HUES48 (cell line): Measurements from ENCODE around the gene PTPN1.

ENCODE experiments used
- H3K27ac ChIP-seq: one replicate; pipeline ENCODE4 v1.7.0; 2013; ENCODE audit warnings: low read depth, low read length, inconsistent platforms
- H3K27me3 ChIP-seq: 2 replicates; pipeline ENCODE4 v1.6.1; 2013; ENCODE audit warnings: mild to moderate bottlenecking, low read length; ENCODE audit not compliant: control insufficient read depth, insufficient read depth
- H3K36me3 ChIP-seq: 2 replicates; pipeline ENCODE4 v1.6.1; 2013; ENCODE audit warnings: low read length; ENCODE audit not compliant: control insufficient read depth, insufficient read depth
- H3K4me1 ChIP-seq: 2 replicates; pipeline ENCODE4 v1.6.1; 2013; ENCODE audit warnings: mild to moderate bottlenecking, low read length; ENCODE audit not compliant: control insufficient read depth, insufficient read depth
- H3K4me3 ChIP-seq: 2 replicates; pipeline ENCODE4 v1.5.1; 2013; ENCODE audit warnings: mild to moderate bottlenecking, low read depth, low read length
- H3K9ac ChIP-seq: 2 replicates; pipeline ENCODE4 v1.6.1; 2013; ENCODE audit warnings: mild to moderate bottlenecking, low read depth, low read length, moderate library complexity
- H3K9me3 ChIP-seq: 2 replicates; pipeline ENCODE4 v1.6.1; 2013; ENCODE audit warnings: low read length; ENCODE audit not compliant: control insufficient read depth, insufficient read depth

The PTPN1 gene

GRCh38 chr20:50588034-50588736, 78.0 kb downstream of the PTPN1 start:
- Histone ChIP-seq H3K4me1 (no peaks in the 10 kb centered on the region), H3K9ac (no peak overlapping the region), H3K27ac (no peak overlapping the region), H3K9me3 (no peaks in the 10 kb centered on the region), H3K36me3 (peaks cover 38% of the 10 kb centered on the region), H3K4me3 (no peak overlapping the region), H3K27me3 (no peaks in the 10 kb centered on the region)

- no peaks in the 10 kb centered on the region for H3K4me1 ChIP-seq
- H3K4me3 ChIP-seq = no peak overlapping the region
- no peak overlapping the region for H3K27ac ChIP-seq
- no peak overlapping the region for H3K9ac ChIP-seq
- H3K27me3 ChIP-seq = no peaks in the 10 kb centered on the region
- peaks cover 25% of the 10 kb centered on the region for H3K36me3 ChIP-seq
- H3K9me3 ChIP-seq = no peaks in the 10 kb centered on the region
Measured at GRCh38 chr20:50589548-50590347, 79.6 kb downstream of the PTPN1 start.

GRCh38 chr20:50590348-50590664, 80.1 kb downstream of the PTPN1 start:
- Histone ChIP-seq H3K4me3 (no peak overlapping the region), H3K9ac (no peak overlapping the region), H3K4me1 (no peaks in the 10 kb centered on the region), H3K27ac (no peak overlapping the region), H3K36me3 (peaks cover 20% of the 10 kb centered on the region), H3K9me3 (no peaks in the 10 kb centered on the region), H3K27me3 (no peaks in the 10 kb centered on the region)

GRCh38 chr20:50591233-50591852, 81.2 kb downstream of the PTPN1 start:
- Histone ChIP-seq H3K36me3 (peaks cover 9% of the 10 kb centered on the region), H3K4me1 (no peaks in the 10 kb centered on the region), H3K27me3 (no peaks in the 10 kb centered on the region), H3K9ac (no peak overlapping the region), H3K9me3 (no peaks in the 10 kb centered on the region), H3K27ac (no peak overlapping the region), H3K4me3 (no peak overlapping the region)

- H3K4me3 ChIP-seq = no peak overlapping the region
- no peak overlapping the region for H3K9ac ChIP-seq
- no peaks in the 10 kb centered on the region for H3K4me1 ChIP-seq
- H3K36me3 ChIP-seq = peaks cover 7% of the 10 kb centered on the region; the same call in 1 of the 2 replicates
- H3K9me3 ChIP-seq = no peaks in the 10 kb centered on the region
- no peak overlapping the region for H3K27ac ChIP-seq
- no peaks in the 10 kb centered on the region for H3K27me3 ChIP-seq
Measured at GRCh38 chr20:50592282-50593004, 82.3 kb downstream of the PTPN1 start.

- Histone ChIP-seq H3K27ac (no peak overlapping the region), H3K4me1 (no peaks in the 10 kb centered on the region), H3K27me3 (no peaks in the 10 kb centered on the region), H3K9me3 (no peaks in the 10 kb centered on the region), H3K9ac (no peak overlapping the region), H3K36me3 (0 out of 2 replicates have a peak, but pooled peaks cover 3% of the 10 kb centered on the region), H3K4me3 (no peak overlapping the region)
Measured at GRCh38 chr20:50593005-50593335, 82.8 kb downstream of the PTPN1 start.

GRCh38 chr20:50594231-50594590, 84.0 kb downstream of the PTPN1 start:
- no peaks in the 10 kb centered on the region for H3K27me3 ChIP-seq
- H3K4me1 ChIP-seq = no peaks in the 10 kb centered on the region
- H3K9me3 ChIP-seq = no peaks in the 10 kb centered on the region
- 0 out of 2 replicates have a peak, but pooled peaks cover 3% of the 10 kb centered on the region for H3K36me3 ChIP-seq
- H3K9ac ChIP-seq = no peak overlapping the region
- no peak overlapping the region for H3K4me3 ChIP-seq
- H3K27ac ChIP-seq = no peak overlapping the region

- H3K4me1 ChIP-seq = no peaks in the 10 kb centered on the region
- no peak overlapping the region for H3K4me3 ChIP-seq
- no peak overlapping the region for H3K27ac ChIP-seq
- H3K9ac ChIP-seq = no peak overlapping the region
- no peaks in the 10 kb centered on the region for H3K27me3 ChIP-seq
- no peaks in the 10 kb centered on the region for H3K9me3 ChIP-seq
- H3K36me3 ChIP-seq = 0 out of 2 replicates have a peak, but pooled peaks cover under 1% of the 10 kb centered on the region
Measured at GRCh38 chr20:50594591-50595432, 84.6 kb downstream of the PTPN1 start.

GRCh38 chr20:50595433-50595895, 85.3 kb downstream of the PTPN1 start:
- Histone ChIP-seq H3K27ac (no peak overlapping the region), H3K36me3 (no peaks in the 10 kb centered on the region), H3K4me1 (no peaks in the 10 kb centered on the region), H3K9ac (no peak overlapping the region), H3K4me3 (no peak overlapping the region), H3K27me3 (no peaks in the 10 kb centered on the region), H3K9me3 (no peaks in the 10 kb centered on the region)

GRCh38 chr20:50595988-50596693, 86.0 kb downstream of the PTPN1 start:
- no peaks in the 10 kb centered on the region for H3K4me1 ChIP-seq
- H3K27me3 ChIP-seq = no peaks in the 10 kb centered on the region
- H3K27ac ChIP-seq = no peak overlapping the region
- H3K36me3 ChIP-seq = no peaks in the 10 kb centered on the region
- H3K4me3 ChIP-seq = no peak overlapping the region
- H3K9me3 ChIP-seq = no peaks in the 10 kb centered on the region
- no peak overlapping the region for H3K9ac ChIP-seq
